Bronchial epithelial cell (primary cell): ENCODE results near the gene BLOC1S3. TPM values are rescaled to one million over a fixed set of nuclear protein-coding genes. Genes with fewer than 3 reads are reported as not detected.

Experiments
- DNase-seq: peaks from one replicate; pipeline ENCODE4 v3.0.0-alpha.2; 2010; ENCODE audit warnings: low read depth
- FAIRE-seq: peaks from 2 replicates; lab custom pipeline; 2011; peaks lifted over from hg19 to GRCh38; lab: Jason Lieb, UNC
- H3K27me3 ChIP-seq: 2 replicates; pipeline ENCODE4 v1.5.1; 2011; ENCODE audit warnings: low read length; ENCODE audit not compliant: control insufficient read depth, insufficient read depth
- H3K36me3 ChIP-seq: 2 replicates; pipeline ENCODE4 v1.5.1; 2011; ENCODE audit warnings: low read length; ENCODE audit not compliant: control insufficient read depth, insufficient read depth
- H3K4me3 ChIP-seq: 2 replicates; pipeline ENCODE4 v1.5.1; 2011; ENCODE audit warnings: mild to moderate bottlenecking, low read depth, low read length, control low read depth
- CTCF ChIP-seq: IDR thresholded peaks from 2 replicates; pipeline ENCODE4 v1.5.1; 2011; ENCODE audit warnings: mild to moderate bottlenecking, moderate library complexity, low read length, control low read depth, inconsistent platforms; ENCODE audit not compliant: insufficient read depth, severe bottlenecking
- total RNA-seq: library from RNA; depleted of rRNA; stranded (reverse); fragments of >200 nt; gene quantifications from 2 replicates; pipeline ENCODE4 v1.2.1, GENCODE V29; 2014

BLOC1S3 gene
- total RNA-seq, 1 donor from 2014 or later, result 5.3 TPM

- H3K4me3 ChIP-seq, result no peak overlapping the region
Observed at GRCh38 chr19:45149129-45149528, 29.5 kb upstream of the BLOC1S3 start.

DNA sequence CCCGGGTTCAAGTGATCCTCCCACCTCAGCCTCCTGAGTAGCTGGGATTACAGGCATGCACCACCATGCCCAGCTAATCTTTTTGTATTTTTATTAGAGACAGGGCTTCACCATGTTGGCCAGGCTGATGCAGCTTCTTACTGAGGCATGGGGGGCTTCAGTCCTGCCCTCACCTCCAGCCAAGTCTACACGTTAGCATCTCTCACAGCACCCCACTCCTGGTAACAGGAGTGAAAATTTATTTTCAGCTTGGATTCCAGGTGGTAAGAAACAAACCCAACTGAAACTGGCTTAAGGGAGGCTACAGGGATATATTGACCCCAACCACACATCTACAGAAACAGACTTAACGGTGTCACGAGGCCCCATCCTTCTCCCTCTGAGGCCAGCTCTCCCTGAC is 28.4 kb upstream of the BLOC1S3 start:
- Histone ChIP-seq H3K4me3 (no peak overlapping the region), H3K27me3 (peaks cover 6% of the 10 kb centered on the region), H3K36me3 (no peaks in the 10 kb centered on the region)
- TF ChIP-seq CTCF, result no peak
- FAIRE-seq (no peak), DNase-seq (no peak)

More at GRCh38 chr19:45149129-45149528, 29.5 kb upstream of the BLOC1S3 start:
- no peak for TF ChIP-seq CTCF
- Histone ChIP-seq H3K36me3 (no peaks in the 10 kb centered on the region), H3K27me3 (peaks cover 6% of the 10 kb centered on the region)
- DNase-seq (no peak), FAIRE-seq (no peak)

DNA sequence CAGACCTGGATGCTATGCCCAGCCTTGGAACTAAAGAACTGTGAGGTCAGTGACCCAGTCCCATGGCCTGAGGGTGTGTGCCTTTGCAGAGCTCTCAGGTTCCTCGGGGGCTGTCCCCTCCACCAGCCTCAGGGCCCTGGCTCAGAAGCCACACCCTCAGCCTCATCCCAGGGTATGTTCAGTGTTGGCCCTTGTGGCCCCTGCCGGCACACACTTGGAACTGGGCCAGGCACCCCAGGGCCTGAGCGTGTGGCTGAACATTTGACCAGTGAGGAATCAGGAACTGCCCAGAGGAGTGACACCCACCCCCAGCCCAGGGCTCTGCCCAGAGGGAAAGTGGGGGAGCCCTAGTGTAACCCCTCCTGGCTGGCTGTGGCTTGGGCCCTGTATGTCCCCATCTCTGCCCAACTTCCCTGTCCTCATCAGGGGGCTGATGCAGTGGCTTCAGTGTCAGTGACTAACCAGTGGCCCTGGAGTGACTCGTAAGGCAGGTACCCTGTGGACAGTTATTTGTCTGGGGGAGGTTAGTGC is 27.8 kb upstream of the BLOC1S3 start:
- peaks cover 6% of the 10 kb centered on the region for H3K27me3 ChIP-seq
- H3K36me3 ChIP-seq, result no peaks in the 10 kb centered on the region
- no peak for TF ChIP-seq CTCF
- H3K4me3 ChIP-seq, result no peak overlapping the region
- DNase-seq (no peak), FAIRE-seq (no peak)

DNA sequence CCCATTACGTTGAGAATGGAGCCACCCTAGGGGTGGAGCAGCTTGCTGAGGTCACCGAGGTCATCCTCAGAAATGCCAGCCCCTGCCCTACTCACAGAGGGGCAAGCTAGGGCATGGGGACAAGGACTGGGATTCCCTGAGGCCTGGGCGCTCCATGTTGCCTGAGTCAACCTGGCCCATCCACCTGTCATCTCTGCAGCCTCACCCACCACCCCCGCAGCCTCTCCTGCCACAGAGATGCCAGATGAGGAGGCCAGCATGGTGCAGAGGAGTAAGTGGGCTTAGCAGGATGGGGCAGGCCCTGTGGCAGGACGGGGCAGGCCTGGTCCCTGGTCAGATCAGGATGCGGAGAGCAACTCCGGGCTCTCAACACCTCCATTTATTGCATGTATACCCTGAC is 27.3 kb upstream of the BLOC1S3 start:
- FAIRE-seq (peak; percentile 50), DNase-seq (peak; percentile 82)

GRCh38 chr19:45151821-45152503 is 26.6 kb upstream of the BLOC1S3 start:
- Histone ChIP-seq H3K4me3 (no peak overlapping the region), H3K36me3 (no peaks in the 10 kb centered on the region), H3K27me3 (peaks cover 6% of the 10 kb centered on the region)
- FAIRE-seq, result no peak
- no peak for DNase-seq
- no peak for TF ChIP-seq CTCF

More for the DNA sequence above, 27.3 kb upstream of the BLOC1S3 start:
- peaks cover 6% of the 10 kb centered on the region for H3K27me3 ChIP-seq
- TF ChIP-seq CTCF, result no peak
- no peaks in the 10 kb centered on the region for H3K36me3 ChIP-seq
- no peak overlapping the region for H3K4me3 ChIP-seq
